Activated CD4-positive, alpha-beta T cell treated with anti-CD3 and anti-CD28 coated beads, Interleukin-2, amount 50 U/mL, for 16 hours (primary cell): Measurements from ENCODE around the gene RMI2.
"Not testable (repeated sequence)": the region's sequence is repeated elsewhere in the genome, so short reads cannot be mapped to it uniquely, and the experiment has no call there.

ENCODE experiments used
- DNase-seq: peaks from one replicate; pipeline ENCODE4 v3.0.0-alpha.2; 2020

The RMI2 gene

GRCh38 chr16:11345040-11345862, at the start of gene RMI2:
TSS of gene RMI2 (plus strand) at chr16:11345459. CDS start at chr16:11345472, 13 bp downstream.
- DNase-seq, result peak; percentile 98

GRCh38 chr16:11295672-11296071, 49.6 kb upstream of the RMI2 start:
- no peak for DNase-seq

DNA sequence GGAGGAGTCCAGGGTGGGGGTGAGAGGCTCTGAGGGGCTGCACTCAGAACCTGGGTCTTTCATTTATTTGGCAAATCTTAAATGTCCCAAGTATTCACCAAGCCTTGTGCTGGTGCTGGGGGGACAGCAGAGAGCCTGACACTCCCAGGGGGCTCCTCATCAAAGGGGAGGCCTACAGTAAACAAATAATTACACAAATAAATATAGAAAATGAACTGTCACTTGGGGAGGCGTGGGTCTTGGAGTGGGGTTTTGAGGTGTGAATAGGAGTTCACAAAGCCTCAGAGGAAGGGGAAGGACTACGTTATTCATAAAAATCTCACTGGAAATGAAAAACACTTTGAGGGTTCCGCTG, 48.9 kb upstream of the RMI2 start:
- no peak for DNase-seq

- DNase-seq, result no peak
Measured at GRCh38 chr16:11296706-11297491, 48.4 kb upstream of the RMI2 start.

GRCh38 chr16:11297492-11298142, 47.6 kb upstream of the RMI2 start:
- DNase-seq, result peak; percentile 76

DNA sequence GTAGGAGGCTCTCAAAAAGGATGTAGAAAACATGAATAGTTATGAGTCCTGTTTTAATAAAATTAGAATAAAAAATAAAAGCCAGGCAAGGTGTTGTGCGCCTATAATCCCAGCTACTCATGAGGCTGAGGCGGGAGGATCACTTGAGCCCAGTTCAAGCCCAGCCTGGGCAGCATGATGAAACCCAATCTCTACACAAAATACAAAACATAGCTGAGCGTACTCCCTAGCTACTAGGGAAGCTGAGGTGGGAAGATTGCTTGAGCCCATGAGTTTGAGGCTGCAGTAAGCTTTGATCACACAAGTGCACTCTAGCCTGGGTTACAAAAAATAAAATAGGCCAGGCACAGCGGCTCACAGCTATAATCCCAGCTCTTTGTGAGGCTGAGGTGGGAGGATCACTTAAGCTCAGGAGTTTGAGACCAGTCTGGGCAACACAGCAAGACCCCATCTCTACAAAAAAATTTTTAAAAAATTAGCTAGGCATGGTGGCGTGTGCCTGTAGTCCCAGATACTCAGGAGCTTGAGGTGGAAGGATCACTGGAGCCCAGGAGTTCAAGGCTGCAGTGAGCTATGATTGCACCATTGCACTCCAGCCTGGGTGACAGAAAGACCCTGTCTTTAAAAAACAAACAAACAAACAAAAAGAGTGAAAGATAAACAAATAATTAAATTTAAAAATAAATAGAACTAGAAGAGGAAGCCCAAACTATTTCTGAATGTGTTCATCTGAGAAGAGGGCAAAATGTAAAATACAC, 46.9 kb upstream of the RMI2 start:
- DNase-seq, result no peak

DNA sequence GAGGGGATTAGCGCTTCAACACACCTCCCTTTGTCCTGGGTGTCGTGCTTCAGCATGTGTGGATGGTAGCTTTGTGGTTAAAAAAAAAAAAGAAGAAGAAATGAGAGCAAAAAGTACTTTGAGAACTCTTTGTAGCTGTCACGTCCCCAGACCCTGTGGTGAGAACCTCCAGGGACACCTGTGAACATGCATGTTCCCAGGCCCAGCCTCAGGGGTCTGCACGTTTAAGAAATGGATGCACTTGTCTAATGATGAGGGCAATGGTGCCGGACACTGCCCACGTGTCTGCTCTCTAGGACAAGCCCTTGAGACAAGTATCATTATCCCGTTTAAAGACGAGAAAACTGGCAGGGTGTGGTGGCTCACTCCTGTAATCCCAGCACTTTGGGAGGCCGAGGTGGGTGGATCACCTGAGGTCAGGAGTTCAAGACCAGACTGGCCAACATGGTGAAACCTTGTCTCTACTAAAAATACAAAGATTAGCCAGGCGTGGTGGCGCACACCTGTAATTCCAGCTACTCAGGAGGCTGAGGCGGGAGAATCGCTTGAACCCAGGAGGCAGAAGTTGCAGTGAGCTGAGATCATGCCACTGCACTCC, 46.2 kb upstream of the RMI2 start:
- not testable (repeated sequence) for DNase-seq

- no peak for DNase-seq
Measured at GRCh38 chr16:11299865-11300559, 45.2 kb upstream of the RMI2 start.

DNA sequence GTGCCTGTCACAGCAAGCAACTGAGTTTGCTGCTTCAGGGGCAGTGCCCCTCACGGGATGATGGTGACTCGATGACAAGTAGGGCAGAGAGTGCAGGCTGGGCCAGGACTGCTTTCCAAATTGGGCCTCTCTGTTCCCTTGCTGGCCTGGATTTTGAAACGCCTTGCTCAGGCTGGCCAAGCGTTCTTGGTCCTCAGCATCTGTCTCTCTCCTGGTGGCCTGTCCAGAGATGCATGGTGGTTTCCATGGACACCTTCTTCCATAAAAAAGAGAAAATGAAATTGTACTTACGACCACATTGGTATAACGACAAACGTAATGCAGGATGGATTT, 44.7 kb upstream of the RMI2 start:
- no peak for DNase-seq

DNA sequence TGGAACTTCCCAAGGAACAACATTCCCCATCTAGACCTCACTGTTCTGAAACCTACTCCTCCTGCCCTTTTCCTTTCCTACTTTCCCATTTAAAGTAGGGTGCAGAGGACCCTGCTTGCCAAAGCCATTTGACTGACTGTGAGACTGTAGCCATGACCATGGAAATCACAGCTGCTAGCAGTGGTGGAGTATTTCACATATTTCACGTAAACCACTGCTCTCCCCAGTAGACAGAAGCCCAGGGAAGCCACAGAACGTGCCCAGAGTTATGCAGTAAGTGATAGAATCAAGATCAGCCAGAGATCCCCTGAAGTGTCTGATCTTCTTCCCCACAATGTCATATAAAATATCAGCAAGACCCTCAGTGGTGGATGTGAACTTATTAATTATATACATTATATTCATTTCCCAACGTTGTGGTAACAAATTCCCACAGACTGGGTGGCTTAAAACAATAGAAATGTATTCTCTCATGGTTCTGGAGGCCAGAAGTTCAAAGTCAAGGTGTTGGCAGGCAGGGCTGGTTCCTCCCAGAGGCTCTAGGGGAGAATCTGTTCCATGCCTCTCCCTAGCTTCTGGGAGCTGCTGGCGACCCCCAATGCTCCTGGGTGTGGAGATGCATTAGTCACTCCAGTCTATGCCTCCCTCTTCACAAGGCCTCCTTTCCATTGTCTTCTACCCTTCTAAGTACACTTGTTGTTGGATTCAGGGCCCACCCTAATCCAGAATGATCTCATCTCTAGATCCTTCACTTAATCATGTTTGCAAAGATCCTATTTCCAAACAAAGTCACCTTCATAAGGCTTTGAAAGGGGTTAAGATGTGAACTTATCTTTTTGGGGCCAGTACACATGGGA, 43.4 kb upstream of the RMI2 start:
- DNase-seq, result no peak

DNA sequence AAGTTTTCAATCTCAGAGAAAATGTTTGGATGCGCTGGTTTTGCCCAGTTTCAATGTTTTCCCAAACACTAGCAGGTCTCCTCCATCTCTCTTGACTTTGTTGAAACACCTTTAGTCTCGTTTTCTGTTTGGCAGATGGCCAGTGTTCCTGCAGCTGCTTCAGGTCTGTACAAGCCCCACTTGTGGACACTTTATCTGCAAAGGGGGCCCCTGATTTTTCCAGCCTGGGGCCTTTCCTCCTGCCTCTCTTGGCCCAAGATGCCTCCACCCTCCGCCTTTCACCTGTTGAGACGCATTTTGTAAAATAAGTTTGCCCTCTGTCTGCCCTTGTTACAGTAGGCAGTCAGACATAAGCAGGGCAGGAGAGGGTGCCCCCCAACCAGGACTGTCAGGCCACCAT, 42.3 kb upstream of the RMI2 start:
- DNase-seq, result no peak

DNA sequence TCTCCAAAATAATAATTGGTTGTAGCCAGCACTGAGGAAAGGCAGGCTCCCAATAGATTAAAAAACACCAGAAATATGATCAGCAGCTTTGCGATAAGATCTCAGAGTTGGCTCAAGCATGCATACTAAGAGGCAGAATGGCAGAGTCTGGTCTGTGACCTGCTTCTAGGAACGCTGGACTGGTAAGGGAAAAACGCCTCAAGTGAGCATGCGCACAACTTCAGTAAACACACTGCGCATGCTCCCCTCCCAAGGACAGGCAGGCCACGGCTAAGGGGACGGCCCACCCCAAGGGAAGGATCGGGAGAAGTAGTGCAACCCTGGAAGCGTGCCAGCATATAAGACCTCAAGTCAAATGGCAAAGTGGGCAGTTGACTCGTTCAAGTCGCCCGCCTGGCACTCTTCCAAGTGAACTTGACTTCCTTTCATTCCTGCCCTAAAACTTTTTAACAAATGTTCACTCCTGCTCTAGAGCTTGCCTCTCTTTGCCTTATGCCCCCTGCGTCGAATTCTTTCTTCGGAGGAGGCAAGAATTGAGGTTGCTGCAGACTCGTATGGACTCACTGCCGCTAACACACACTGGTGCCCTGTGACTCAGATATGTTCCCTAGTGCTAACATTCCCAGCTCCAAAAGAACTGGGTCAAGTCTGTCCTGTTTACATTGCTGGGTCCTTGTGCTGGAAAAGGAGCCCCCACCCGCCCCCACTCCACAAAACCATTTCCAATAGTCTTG, 41.7 kb upstream of the RMI2 start:
- DNase-seq, result no peak

DNA sequence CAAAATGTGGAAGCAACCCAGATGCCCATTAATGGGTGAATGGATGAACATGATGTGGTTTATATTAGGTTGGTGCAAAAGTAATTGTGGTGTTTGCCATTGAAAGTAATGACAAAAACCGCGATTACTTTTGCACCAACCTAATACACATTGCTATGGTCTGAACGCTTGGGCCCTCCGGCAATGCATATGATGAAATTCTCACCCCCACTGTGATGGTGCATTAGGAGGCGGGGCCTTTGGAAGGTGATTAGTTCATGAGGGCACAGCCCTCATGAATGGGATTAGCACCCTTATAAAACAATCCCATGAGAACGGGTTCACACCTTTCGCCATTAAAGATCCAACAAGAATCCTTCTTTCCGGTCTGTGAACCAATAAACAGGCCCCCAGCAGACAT, 38.9 kb upstream of the RMI2 start:
- DNase-seq, result no peak

GRCh38 chr16:11306997-11307638, 38.1 kb upstream of the RMI2 start:
- peak; percentile 74 for DNase-seq

DNA sequence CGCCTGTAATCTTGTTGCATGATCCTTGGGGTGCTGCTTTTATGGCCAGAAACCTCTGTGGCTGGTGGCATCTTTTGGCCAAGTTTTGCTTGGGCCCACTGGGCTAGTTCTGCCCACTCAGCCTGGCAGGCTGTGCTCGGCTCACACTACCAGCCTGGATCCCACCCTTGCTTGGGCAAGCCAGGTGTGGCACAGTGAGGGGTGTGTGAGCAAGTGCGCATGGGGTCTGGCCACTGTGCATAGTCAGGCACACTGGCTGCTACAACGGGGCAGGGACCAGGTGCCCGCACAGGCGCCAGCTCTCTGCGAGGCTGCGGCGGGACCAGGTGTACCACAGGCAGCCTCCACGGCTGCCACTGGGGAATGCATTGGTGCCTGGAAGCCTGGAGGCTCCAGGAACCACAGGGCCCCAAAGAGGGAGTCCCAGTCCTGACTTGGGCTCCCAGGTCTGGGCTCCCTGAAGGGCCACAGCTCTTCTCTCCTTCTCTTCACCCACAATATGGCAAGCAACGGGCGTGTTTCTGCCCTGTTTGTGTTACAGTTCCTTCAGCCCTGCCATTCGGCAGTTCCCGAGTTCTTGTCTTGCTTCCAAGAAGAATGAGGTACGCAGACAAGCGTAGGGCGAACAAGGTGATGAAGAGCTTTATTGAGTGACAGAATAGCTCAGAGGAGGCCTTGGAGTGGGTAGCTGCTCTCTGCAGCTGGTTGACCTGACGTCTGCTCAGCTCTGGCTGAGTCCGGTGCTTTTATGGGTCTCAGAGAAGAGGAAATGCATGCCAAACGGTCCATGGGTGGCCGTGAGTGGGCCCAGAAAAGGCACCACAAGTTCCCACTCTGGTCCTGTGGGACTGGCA, 37.4 kb upstream of the RMI2 start:
- DNase-seq, result no peak

- DNase-seq, result no peak
Measured at GRCh38 chr16:11308493-11309283, 36.6 kb upstream of the RMI2 start.

DNA sequence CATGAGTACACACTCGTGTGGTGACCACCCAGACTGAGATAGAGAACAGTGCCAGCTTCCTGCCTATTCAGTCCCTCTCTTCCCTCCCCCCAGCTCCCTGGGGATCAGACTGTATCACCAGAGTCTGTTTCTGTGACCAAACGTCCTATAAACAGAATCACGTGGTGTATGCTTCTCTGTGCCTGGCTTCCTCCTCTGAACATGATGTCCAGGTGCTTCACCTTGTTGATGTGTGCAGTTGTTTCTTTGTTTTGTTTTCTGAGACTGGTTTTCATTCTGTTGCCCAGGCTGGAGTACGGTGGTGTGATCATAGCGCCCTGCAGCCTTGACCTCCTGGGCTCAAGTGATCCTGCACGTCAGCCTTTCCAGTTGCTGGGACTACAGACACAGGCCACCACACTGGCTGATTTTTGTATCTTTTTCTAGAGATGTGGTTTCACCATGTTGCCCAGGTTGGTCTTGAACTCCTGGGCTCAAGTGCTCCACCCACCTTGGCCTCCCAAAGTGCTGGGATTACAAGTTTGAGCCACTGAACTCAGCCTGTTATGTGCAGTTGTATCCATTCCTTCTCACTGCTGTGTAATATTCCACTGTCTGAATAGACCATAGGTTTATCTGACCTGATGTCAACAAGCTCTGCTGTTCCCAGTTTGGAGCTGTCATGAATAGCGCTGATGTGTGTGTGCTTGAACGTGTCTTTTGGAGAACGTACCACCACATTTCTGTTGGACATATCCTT, 35.2 kb upstream of the RMI2 start:
- no peak for DNase-seq
